Fibroblast of gingiva (primary cell): ENCODE results near the gene C16orf78.

Experiments used
- DNase-seq: peaks from one replicate; pipeline ENCODE4 v3.0.0-alpha.2; 2011; ENCODE audit warnings: low read depth

C16orf78 gene

GRCh38 chr16:49396206-49396720 lies 22.7 kb downstream of the C16orf78 start:
- DNase-seq = no peak

GRCh38 chr16:49398761-49399160 lies 25.2 kb downstream of the C16orf78 start:
- no peak for DNase-seq

- no peak for DNase-seq
These were observed 26.2 kb downstream of the C16orf78 start for GRCh38 chr16:49399594-49400364.

GRCh38 chr16:49400611-49401010 lies 27.0 kb downstream of the C16orf78 start:
- DNase-seq = no peak

GRCh38 chr16:49405123-49405522 lies 31.5 kb downstream of the C16orf78 start:
- DNase-seq = no peak

- no peak for DNase-seq
These were observed 31.9 kb downstream of the C16orf78 start for GRCh38 chr16:49405530-49405929.

GRCh38 chr16:49407873-49408550 lies 34.4 kb downstream of the C16orf78 start:
- DNase-seq = peak; percentile 38

GRCh38 chr16:49409121-49409520 lies 35.5 kb downstream of the C16orf78 start:
- no peak for DNase-seq

- no peak for DNase-seq
These were observed 36.6 kb downstream of the C16orf78 start for GRCh38 chr16:49410226-49410625.

- no peak for DNase-seq
These were observed 37.7 kb downstream of the C16orf78 start for GRCh38 chr16:49411121-49411970.

GRCh38 chr16:49414671-49415070 lies 41.1 kb downstream of the C16orf78 start:
- DNase-seq = no peak

- DNase-seq = no peak
These were observed 41.5 kb downstream of the C16orf78 start for GRCh38 chr16:49415083-49415482.

GRCh38 chr16:49416001-49416675 lies 42.5 kb downstream of the C16orf78 start:
- no peak for DNase-seq

GRCh38 chr16:49417354-49417753 lies 43.8 kb downstream of the C16orf78 start:
- DNase-seq = no peak

- no peak for DNase-seq
These were observed 45.4 kb downstream of the C16orf78 start for GRCh38 chr16:49419006-49419405.

- DNase-seq = no peak
These were observed 46.3 kb downstream of the C16orf78 start for GRCh38 chr16:49419862-49420261.

GRCh38 chr16:49422896-49423295 lies 49.3 kb downstream of the C16orf78 start:
- DNase-seq = no peak

GRCh38 chr16:49424961-49425360 lies 51.4 kb downstream of the C16orf78 start:
- DNase-seq = no peak

- no peak for DNase-seq
These were observed 54.2 kb downstream of the C16orf78 start for GRCh38 chr16:49427771-49428170.

- DNase-seq = no peak
These were observed 55.2 kb downstream of the C16orf78 start for GRCh38 chr16:49428808-49429207.

- DNase-seq = no peak
These were observed 57.4 kb downstream of the C16orf78 start for GRCh38 chr16:49431040-49431439.
